NCI-H345 (cell line): ENCODE measurements around the gene DLG2.

ENCODE experiments used
- DNase-seq: peaks from one replicate; lab custom pipeline; 2025; lab: John Stamatoyannopoulos, UW

The DLG2 gene

GRCh38 chr11:83923961-83924360 is 1703.2 kb downstream of the DLG2 start:
- no peak for DNase-seq

GRCh38 chr11:83922953-83923352 is 1704.2 kb downstream of the DLG2 start:
- DNase-seq, result no peak

- DNase-seq, result no peak
Measured at GRCh38 chr11:83922318-83922717, 1704.8 kb downstream of the DLG2 start.

- no peak for DNase-seq
Measured at GRCh38 chr11:83921447-83922192, 1705.5 kb downstream of the DLG2 start.

- DNase-seq, result no peak
Measured at GRCh38 chr11:83918476-83918875, 1708.7 kb downstream of the DLG2 start.

- no peak for DNase-seq
Measured at GRCh38 chr11:83914995-83915394, 1712.1 kb downstream of the DLG2 start.

- no peak for DNase-seq
Measured at GRCh38 chr11:83909579-83910534, 1717.3 kb downstream of the DLG2 start.

GRCh38 chr11:83908298-83908856 is 1718.8 kb downstream of the DLG2 start:
- no peak for DNase-seq

GRCh38 chr11:83895516-83895915 is 1731.6 kb downstream of the DLG2 start:
- no peak for DNase-seq

- DNase-seq, result no peak
Measured at GRCh38 chr11:83881428-83881827, 1745.7 kb downstream of the DLG2 start.

GRCh38 chr11:83871054-83871453 is 1756.1 kb downstream of the DLG2 start:
- no peak for DNase-seq

GRCh38 chr11:83866655-83867054 is 1760.5 kb downstream of the DLG2 start:
- DNase-seq, result no peak

GRCh38 chr11:83865636-83866461 is 1761.3 kb downstream of the DLG2 start:
- no peak for DNase-seq

GRCh38 chr11:83864412-83865057 is 1762.6 kb downstream of the DLG2 start:
- no peak for DNase-seq

GRCh38 chr11:83863272-83863671 is 1763.9 kb downstream of the DLG2 start:
- DNase-seq, result no peak

GRCh38 chr11:83862691-83863090 is 1764.5 kb downstream of the DLG2 start:
- no peak for DNase-seq

- no peak for DNase-seq
Measured at GRCh38 chr11:83862033-83862432, 1765.1 kb downstream of the DLG2 start.

GRCh38 chr11:83858694-83859093 is 1768.5 kb downstream of the DLG2 start:
- DNase-seq, result no peak

GRCh38 chr11:83855237-83855636 is 1771.9 kb downstream of the DLG2 start:
- no peak for DNase-seq

- no peak for DNase-seq
Measured at GRCh38 chr11:83852775-83853442, 1774.2 kb downstream of the DLG2 start.

GRCh38 chr11:83852012-83852411 is 1775.1 kb downstream of the DLG2 start:
- no peak for DNase-seq
